ENCODE data around the gene TNF. TPM values are rescaled to one million over a fixed set of nuclear protein-coding genes. Genes with fewer than 3 reads are reported as not detected.

The TNF gene
- total RNA-seq, 1 experiment from 2014 or later, result 0.64 TPM

GRCh38 chr6:31541059-31541657 lies 34.2 kb upstream of the TNF start:
- DNase-seq (ENCODE audit: low read depth, low spot score), result no peak
- ChIA-PET POLR2A (interaction anchor here (0.6 to 1.5 kb wide), 9 partner anchors 12 to 627 kb away, joined by 3 to 15 read pairs (median 3); partner anchors contain the start of gene NCR3), CTCF (interaction anchor here (0.6 kb wide), 1 partner anchor 61 kb away, joined by 3 read pairs; no protein-coding TSS in a partner anchor)
- Histone ChIP-seq H3K27ac (ENCODE audit: low read length) (peak overlapping the region; percentile 97), H3K36me3 (ENCODE audit: control insufficient read depth, insufficient read depth, low read length) (peaks cover 24% of the 10 kb centered on the region), H3K27me3 (ENCODE audit: control insufficient read depth, insufficient read depth, low read length) (no peaks in the 10 kb centered on the region), H3K9me3 (ENCODE audit: control insufficient read depth, insufficient read depth, low read depth, low read length) (no peaks in the 10 kb centered on the region), H3K4me1 (ENCODE audit: control insufficient read depth, insufficient read depth, low read length) (peaks cover 19% of the 10 kb centered on the region), H3K4me3 (ENCODE audit: low read depth in 2 of 2, low read length in 2 of 2) (peak overlapping the region; percentile 54 to 98)
- intact Hi-C loops (cut with micrococcal nuclease; ENCODE audit: unreplicated experiment), result loop anchor here (2.0 kb wide), 1 partner anchor 48 kb away; no protein-coding TSS in a partner anchor
- in situ Hi-C loops (cut with HindIII; ENCODE audit: low pct_unique_long_range_greater_than_20kb, low sequenced_read_pairs), result no loop called here
- TF ChIP-seq POLR2AphosphoS5 (IDR thresholded peaks at IDR 0.05; ENCODE audit: low read depth, low read length) (no peak), SIN3A (IDR thresholded peaks at IDR 0.05; ENCODE audit: borderline replicate concordance, insufficient read depth, low read depth, low read length) (0 out of 2 replicates have a peak, but pooled peaks have one; percentile 60)
- ATAC-seq, result peak; percentile 7
- BruUV-seq (replicated peaks), result TSS peak; percentile 85

GRCh38 chr6:31541658-31542521 lies 33.5 kb upstream of the TNF start, which contains the start of gene DDX39B:
Gene DDX39B, minus strand, starts transcription at chr6:31542003. Its CDS starts 1,471 bp downstream, at chr6:31540532.
- Histone ChIP-seq H3K9me3 (ENCODE audit: control insufficient read depth, insufficient read depth, low read depth, low read length) (no peaks in the 10 kb centered on the region), H3K27ac (ENCODE audit: low read length) (peak within 1 kb of the TSS; percentile 97), H3K27me3 (ENCODE audit: control insufficient read depth, insufficient read depth, low read length) (no peaks in the 10 kb centered on the region), H3K4me3 (ENCODE audit: low read depth in 2 of 2, low read length in 2 of 2) (peak within 1 kb of the TSS; percentile 54 to 98), H3K36me3 (ENCODE audit: control insufficient read depth, insufficient read depth, low read length) (peaks cover 18% of the 10 kb centered on the region), H3K4me1 (ENCODE audit: control insufficient read depth, insufficient read depth, low read length) (peaks cover 19% of the 10 kb centered on the region)
- in situ Hi-C loops (cut with HindIII; ENCODE audit: low pct_unique_long_range_greater_than_20kb, low sequenced_read_pairs) (no loop called here), intact Hi-C loops (cut with micrococcal nuclease; ENCODE audit: unreplicated experiment) (loop anchor here (2.0 kb wide), 1 partner anchor 49 kb away; no protein-coding TSS in a partner anchor)
- DNase-seq (ENCODE audit: low read depth, low spot score) (peak; percentile 86), ATAC-seq (peak; percentile 91)
- CTCF ChIA-PET, result interaction anchor here (0.6 kb wide), 1 partner anchor 60 kb away, joined by 3 read pairs; no protein-coding TSS in a partner anchor
- BruUV-seq (replicated peaks), result no TSS peak
- TF ChIP-seq TCF7L2 (IDR thresholded peaks at IDR 0.05; ENCODE audit: low read depth, low read length), result peak; percentile 39; the same call in 1 of the 2 replicates
- TF ChIP-seq POLR2AphosphoS5 (IDR thresholded peaks at IDR 0.05; ENCODE audit: low read depth, low read length), result peak; percentile 90
- peak in 1 of 2 experiments; percentile 70; a peak in 2 of 4 replicates for TF ChIP-seq REST (IDR thresholded peaks at IDR 0.05; ENCODE audit: insufficient read depth in 1 of 2, low read depth in 2 of 2, low read length in 1 of 2)
- no peak for TF ChIP-seq CTCF (IDR thresholded peaks at IDR 0.05)
- no peak; the same call in none of the 2 replicates for TF ChIP-seq SIN3A (IDR thresholded peaks at IDR 0.05; ENCODE audit: borderline replicate concordance, insufficient read depth, low read depth, low read length)
- POLR2A ChIA-PET, result interaction anchor here (0.5 to 1.5 kb wide), 9 partner anchors 12 to 80 kb away, joined by 3 to 8 read pairs (median 4); partner anchors contain the start of gene NCR3

Measured in Panc1 (cell line).